ENCODE measurements around the gene BORCS6. TPM values are rescaled to one million over a fixed set of nuclear protein-coding genes. Genes with fewer than 3 reads are reported as not detected.

The BORCS6 gene
- total and polyA plus RNA-seq, 4 donors = 4.1 to 6.8 (median 5.7) TPM

DNA sequence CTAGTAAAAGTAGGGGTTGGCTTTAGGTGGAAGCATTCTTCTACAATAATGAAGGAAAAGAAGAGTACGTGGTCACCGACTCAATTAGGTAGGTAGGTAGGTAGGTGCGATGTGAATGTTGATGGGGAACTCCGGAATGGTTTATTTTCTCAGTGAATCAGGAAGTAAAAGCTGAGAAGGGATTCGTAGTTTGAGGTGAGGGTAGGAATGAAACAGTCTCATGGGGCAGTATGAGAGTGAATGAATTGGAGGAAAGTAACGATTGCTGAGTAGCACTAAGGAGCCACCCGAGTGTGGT is 51.7 kb downstream of the BORCS6 start:
- no peak for TF ChIP-seq SP1 (IDR thresholded peaks at IDR 0.05)
- TF ChIP-seq ATF3 (IDR thresholded peaks at IDR 0.05) = no peak
- Histone ChIP-seq H3K9me3 (ENCODE audit: control insufficient read depth in 4 of 4, low read length in 3 of 4) (no peaks in the 10 kb centered on the region), H3K4me1 (ENCODE audit: control insufficient read depth in 4 of 4, insufficient read depth in 4 of 4, low read length in 3 of 4) (peaks cover 0 to 9% (median 0%) of the 10 kb centered on the region in 4 donors), H3K36me3 (ENCODE audit: control insufficient read depth in 4 of 4, insufficient read depth in 3 of 4, low read depth in 1 of 4, low read length in 3 of 4) (peaks cover 12 to 37% (median 33%) of the 10 kb centered on the region in 4 donors), H3K4me3 (ENCODE audit: low read depth in 1 of 3, low read length in 3 of 3) (no peak overlapping the region), H3K9ac (ENCODE audit: low read depth in 1 of 2, low read length in 2 of 2) (no peak overlapping the region), H3K27me3 (ENCODE audit: control insufficient read depth in 4 of 4, insufficient read depth in 4 of 4, low read length in 3 of 4) (no peaks in the 10 kb centered on the region), H3K27ac (ENCODE audit: low read depth in 1 of 2, low read length in 2 of 2) (peak overlapping the region; percentile 29 to 66)
- 37% methylated on average over 7 of the region's 7 CpGs for WGBS
- no peak for DNase-seq (ENCODE audit: low spot score)

Other genes with a start within 250 kb of the BORCS6 start
- gene GUCY2D, start 187.6 kb downstream of the BORCS6 start, total RNA-seq = under 1 TPM in 1 of 2 donors, not detected in 1; 0.09 TPM
- under 1 TPM in 1 of 2 donors, not detected in 1; 0.14 TPM for gene GUCY2D, start 187.6 kb downstream of the BORCS6 start, polyA plus RNA-seq
- 1 to 10 TPM in 1 of 2 donors, under 1 TPM in 1; 0.92 to 1.0 TPM for gene ALOX15B, start 151.1 kb downstream of the BORCS6 start, total RNA-seq
- gene ALOX15B, start 151.1 kb downstream of the BORCS6 start, polyA plus RNA-seq = under 1 TPM; 0.16 to 0.19 TPM
- gene ALOX12B, start 102.5 kb downstream of the BORCS6 start, total RNA-seq = not detected
- not detected for gene ALOX12B, start 102.5 kb downstream of the BORCS6 start, polyA plus RNA-seq
- gene ALOXE3, start 71.7 kb downstream of the BORCS6 start, total RNA-seq = not detected
- gene ALOXE3, start 71.7 kb downstream of the BORCS6 start, polyA plus RNA-seq = not detected
- not detected for gene HES7, start 66.1 kb downstream of the BORCS6 start, total RNA-seq
- not detected for gene HES7, start 66.1 kb downstream of the BORCS6 start, polyA plus RNA-seq
- 10 to 100 TPM; 10.1 to 71.6 TPM for gene PER1, start 37.8 kb downstream of the BORCS6 start, total RNA-seq
- gene PER1, start 37.8 kb downstream of the BORCS6 start, polyA plus RNA-seq = 10 to 100 TPM; 24.9 to 34.6 TPM
- gene VAMP2, start 27.2 kb downstream of the BORCS6 start, total RNA-seq = 1 to 10 TPM; 4.2 to 9.0 TPM
- gene VAMP2, start 27.2 kb downstream of the BORCS6 start, polyA plus RNA-seq = 10 to 100 TPM; 11.4 to 25.9 TPM
- gene TMEM107, start 13.8 kb downstream of the BORCS6 start, total RNA-seq = 1 to 10 TPM; 4.5 to 8.4 TPM
- 1 to 10 TPM; 3.0 to 3.9 TPM for gene TMEM107, start 13.8 kb downstream of the BORCS6 start, polyA plus RNA-seq
- gene AURKB, start 20.4 kb upstream of the BORCS6 start, total RNA-seq = 10 to 100 TPM in 1 of 2 donors, under 1 TPM in 1; 0.42 to 25.9 TPM
- 1 to 10 TPM; 1.8 to 4.3 TPM for gene AURKB, start 20.4 kb upstream of the BORCS6 start, polyA plus RNA-seq
- 10 to 100 TPM in 1 of 2 donors, 1 to 10 TPM in 1; 5.9 to 10.0 TPM for gene CTC1, start 57.9 kb upstream of the BORCS6 start, total RNA-seq
- gene CTC1, start 57.9 kb upstream of the BORCS6 start, polyA plus RNA-seq = 1 to 10 TPM; 5.5 to 9.3 TPM
- 10 to 100 TPM; 13.7 to 18.5 TPM for gene PFAS, start 59.1 kb upstream of the BORCS6 start, total RNA-seq
- gene PFAS, start 59.1 kb upstream of the BORCS6 start, polyA plus RNA-seq = 1 to 10 TPM; 6.0 to 7.9 TPM
- gene RANGRF, start 98.5 kb upstream of the BORCS6 start, total RNA-seq = 1 to 10 TPM; 6.9 to 7.6 TPM
- gene RANGRF, start 98.5 kb upstream of the BORCS6 start, polyA plus RNA-seq = 10 to 100 TPM; 10.3 to 19.9 TPM
- gene SLC25A35, start 105.2 kb upstream of the BORCS6 start, total RNA-seq = 1 to 10 TPM in 1 of 2 donors, under 1 TPM in 1; 0.84 to 1.2 TPM
- gene SLC25A35, start 105.2 kb upstream of the BORCS6 start, polyA plus RNA-seq = 1 to 10 TPM; 1.2 to 1.6 TPM
- 1 to 10 TPM; 1.4 to 1.9 TPM for gene ARHGEF15, start 120.1 kb upstream of the BORCS6 start, total RNA-seq
- 1 to 10 TPM; 1.6 to 2.1 TPM for gene ARHGEF15, start 120.1 kb upstream of the BORCS6 start, polyA plus RNA-seq
- not detected for gene ODF4, start 149.7 kb upstream of the BORCS6 start, total RNA-seq
- gene ODF4, start 149.7 kb upstream of the BORCS6 start, polyA plus RNA-seq = not detected
- gene RPL26, start 193.0 kb upstream of the BORCS6 start, total RNA-seq = 1,000 to 10,000 TPM in 1 of 2 donors, 100 to 1,000 TPM in 1; 989 to 1,192 TPM
- 1,000 to 10,000 TPM in 1 of 2 donors, 100 to 1,000 TPM in 1; 309 to 1,118 TPM for gene RPL26, start 193.0 kb upstream of the BORCS6 start, polyA plus RNA-seq
- gene RNF222, start 207.6 kb upstream of the BORCS6 start, total RNA-seq = not detected
- gene RNF222, start 207.6 kb upstream of the BORCS6 start, polyA plus RNA-seq = not detected
- gene NDEL1, start 245.7 kb upstream of the BORCS6 start, total RNA-seq = 10 to 100 TPM; 49.1 to 52.3 TPM
- gene NDEL1, start 245.7 kb upstream of the BORCS6 start, polyA plus RNA-seq = 10 to 100 TPM; 15.3 to 21.7 TPM

Data from liver (tissue), 9 donors.